ENCODE data around the gene BTLA. TPM values are rescaled to one million over a fixed set of nuclear protein-coding genes. Genes with fewer than 3 reads are reported as not detected.
A peak's percentile ranks its signal among the peaks of the same experiment; 100 is the strongest.
"Not testable (repeated sequence)": the region's sequence is repeated elsewhere in the genome, so short reads cannot be mapped to it uniquely, and the experiment has no call there.

Gene BTLA
- polyA plus RNA-seq, 1 donor from 2014 or later = not detected

DNA sequence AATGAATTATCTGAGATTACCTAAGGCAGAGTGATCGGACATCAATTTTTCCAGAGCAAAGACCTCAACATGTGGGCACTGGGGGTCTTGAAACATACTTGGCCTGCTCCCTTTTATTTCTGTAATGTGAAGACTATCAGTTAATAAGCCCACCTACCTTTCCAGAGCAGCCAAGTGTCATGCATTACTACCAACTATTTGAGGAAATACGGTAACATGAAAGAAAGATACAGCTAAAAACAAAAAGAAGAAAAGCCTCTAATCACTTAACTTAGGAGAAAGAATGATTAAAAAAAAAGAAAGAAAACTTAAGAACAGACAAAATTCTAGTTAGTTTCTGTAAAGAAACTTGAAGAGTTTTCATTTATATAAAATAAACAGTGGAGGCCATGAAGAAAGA lies 73.9 kb downstream of the BTLA start:
- Histone ChIP-seq H3K9ac (ENCODE audit: low read length) (no peak overlapping the region), H3K27ac (ENCODE audit: low read length) (no peak overlapping the region), H3K4me2 (ENCODE audit: low read length) (no peak overlapping the region), H3K9me2 (ENCODE audit: insufficient read depth, low read length) (no peaks in the 10 kb centered on the region), H3K36me3 (ENCODE audit: insufficient read depth, low read length) (no peaks in the 10 kb centered on the region), H3F3A (ENCODE audit: insufficient read depth, low read length, poor library complexity, severe bottlenecking) (peaks cover 3% of the 10 kb centered on the region), H3K27me3 (ENCODE audit: insufficient read depth, low read depth, low read length) (no peaks in the 10 kb centered on the region), H3K4me3 (ENCODE audit: low read length) (no peak overlapping the region), H4K20me1 (ENCODE audit: insufficient read depth) (no peaks in the 10 kb centered on the region), H3K9me3 (ENCODE audit: low read length) (no peaks in the 10 kb centered on the region), H2AFZ (ENCODE audit: low read depth, low read length) (no peak overlapping the region), H3K79me2 (replicated peaks; ENCODE audit: insufficient read depth, low read length) (no peaks in the 10 kb centered on the region)
- TF ChIP-seq EP300 (conservative IDR thresholded peaks at IDR 0.05; ENCODE audit: poor library complexity, severe bottlenecking) (no peak), MXI1 (conservative IDR thresholded peaks at IDR 0.05; ENCODE audit: poor library complexity, severe bottlenecking) (no peak), POLR2AphosphoS5 (IDR thresholded peaks at IDR 0.05) (no peak)
- TF ChIP-seq, protein P1, sequence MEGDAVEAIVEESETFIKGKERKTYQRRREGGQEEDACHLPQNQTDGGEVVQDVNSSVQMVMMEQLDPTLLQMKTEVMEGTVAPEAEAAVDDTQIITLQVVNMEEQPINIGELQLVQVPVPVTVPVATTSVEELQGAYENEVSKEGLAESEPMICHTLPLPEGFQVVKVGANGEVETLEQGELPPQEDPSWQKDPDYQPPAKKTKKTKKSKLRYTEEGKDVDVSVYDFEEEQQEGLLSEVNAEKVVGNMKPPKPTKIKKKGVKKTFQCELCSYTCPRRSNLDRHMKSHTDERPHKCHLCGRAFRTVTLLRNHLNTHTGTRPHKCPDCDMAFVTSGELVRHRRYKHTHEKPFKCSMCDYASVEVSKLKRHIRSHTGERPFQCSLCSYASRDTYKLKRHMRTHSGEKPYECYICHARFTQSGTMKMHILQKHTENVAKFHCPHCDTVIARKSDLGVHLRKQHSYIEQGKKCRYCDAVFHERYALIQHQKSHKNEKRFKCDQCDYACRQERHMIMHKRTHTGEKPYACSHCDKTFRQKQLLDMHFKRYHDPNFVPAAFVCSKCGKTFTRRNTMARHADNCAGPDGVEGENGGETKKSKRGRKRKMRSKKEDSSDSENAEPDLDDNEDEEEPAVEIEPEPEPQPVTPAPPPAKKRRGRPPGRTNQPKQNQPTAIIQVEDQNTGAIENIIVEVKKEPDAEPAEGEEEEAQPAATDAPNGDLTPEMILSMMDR (IDR thresholded peaks at IDR 0.05; ENCODE audit: poor library complexity, severe bottlenecking) = no peak

DNA sequence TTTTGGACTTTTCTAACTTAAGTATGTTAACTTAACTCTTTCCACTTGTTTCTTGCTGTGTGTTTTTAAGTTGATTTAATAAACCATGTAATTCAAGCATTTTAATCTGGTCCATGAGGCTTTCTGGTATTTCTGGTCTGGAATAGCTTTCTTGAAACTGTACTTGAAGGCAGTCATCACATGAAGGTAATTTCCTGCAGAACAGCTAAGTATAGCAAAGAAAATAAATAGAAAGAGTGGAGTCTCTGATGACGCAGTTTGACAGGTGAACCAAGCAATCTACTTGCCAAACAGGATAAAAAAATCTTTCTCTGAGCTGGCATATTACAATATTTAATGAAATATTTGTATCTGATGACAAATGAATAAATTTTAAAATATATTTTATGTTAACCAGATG lies 74.9 kb downstream of the BTLA start:
- Histone ChIP-seq H2AFZ (ENCODE audit: low read depth, low read length) (no peak overlapping the region), H3K36me3 (ENCODE audit: insufficient read depth, low read length) (no peaks in the 10 kb centered on the region), H3K4me2 (ENCODE audit: low read length) (peak overlapping the region; percentile 28), H3K9me3 (ENCODE audit: low read length) (no peaks in the 10 kb centered on the region), H3K79me2 (replicated peaks; ENCODE audit: insufficient read depth, low read length) (no peaks in the 10 kb centered on the region), H3K9me2 (ENCODE audit: insufficient read depth, low read length) (no peaks in the 10 kb centered on the region), H3F3A (ENCODE audit: insufficient read depth, low read length, poor library complexity, severe bottlenecking) (peaks cover 3% of the 10 kb centered on the region), H3K4me3 (ENCODE audit: low read length) (no peak overlapping the region), H3K27me3 (ENCODE audit: insufficient read depth, low read depth, low read length) (no peaks in the 10 kb centered on the region), H3K9ac (ENCODE audit: low read length) (no peak overlapping the region), H3K27ac (ENCODE audit: low read length) (no peak overlapping the region), H4K20me1 (ENCODE audit: insufficient read depth) (no peaks in the 10 kb centered on the region)
- no peak for TF ChIP-seq SMC3 (conservative IDR thresholded peaks at IDR 0.05; ENCODE audit: poor library complexity)
- peak; percentile 37 for TF ChIP-seq POLR2AphosphoS5 (IDR thresholded peaks at IDR 0.05)
- TF ChIP-seq EP300 (conservative IDR thresholded peaks at IDR 0.05; ENCODE audit: poor library complexity, severe bottlenecking) = no peak

DNA sequence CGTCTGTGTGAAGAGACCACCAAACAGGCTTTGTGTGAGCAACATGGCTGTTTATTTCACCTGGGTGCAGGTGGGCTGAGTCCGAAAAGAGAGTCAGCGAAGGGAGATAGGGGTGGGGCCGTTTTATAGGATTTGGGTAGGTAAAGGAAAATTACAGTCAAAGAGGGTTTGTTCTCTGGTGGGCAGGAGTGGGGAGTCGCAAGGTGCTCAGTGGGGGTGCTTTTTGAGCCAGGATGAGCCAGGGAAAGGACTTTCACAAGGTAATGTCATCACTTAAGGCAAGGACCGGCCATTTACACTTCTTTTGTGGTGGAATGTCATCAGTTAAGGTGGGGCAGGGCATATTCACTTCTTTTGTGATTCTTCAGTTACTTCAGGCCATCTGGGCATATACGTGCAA lies 76.4 kb downstream of the BTLA start:
- not testable (repeated sequence) for H3F3A ChIP-seq (ENCODE audit: insufficient read depth, low read length, poor library complexity, severe bottlenecking); H3K9ac ChIP-seq (ENCODE audit: low read length); H3K27ac ChIP-seq (ENCODE audit: low read length); H3K27me3 ChIP-seq (ENCODE audit: insufficient read depth, low read depth, low read length); H3K9me3 ChIP-seq (ENCODE audit: low read length); H3K9me2 ChIP-seq (ENCODE audit: insufficient read depth, low read length); H3K79me2 ChIP-seq (replicated peaks; ENCODE audit: insufficient read depth, low read length); H3K4me2 ChIP-seq (ENCODE audit: low read length); H3K4me3 ChIP-seq (ENCODE audit: low read length); H3K36me3 ChIP-seq (ENCODE audit: insufficient read depth, low read length); H2AFZ ChIP-seq (ENCODE audit: low read depth, low read length); H4K20me1 ChIP-seq (ENCODE audit: insufficient read depth)

DNA sequence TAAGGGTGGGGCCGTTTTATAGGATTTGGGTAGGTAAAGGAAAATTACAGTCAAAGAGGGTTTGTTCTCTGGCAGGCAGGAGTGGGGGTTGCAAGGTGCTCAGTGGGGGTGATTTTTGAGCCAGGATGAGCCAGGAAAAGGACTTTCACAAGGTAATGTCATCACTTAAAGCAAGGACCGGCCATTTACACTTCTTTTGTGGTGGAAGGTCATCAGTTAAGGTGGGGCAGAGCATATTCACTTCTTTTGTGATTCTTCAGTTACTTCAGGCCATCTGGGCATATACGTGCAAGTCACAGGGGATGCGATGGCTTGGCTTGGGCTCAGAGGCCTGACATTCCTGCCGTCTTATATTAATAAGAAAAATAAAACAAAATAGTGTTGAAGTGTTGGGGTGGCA lies 80.7 kb downstream of the BTLA start:
- H3K27me3 ChIP-seq (ENCODE audit: insufficient read depth, low read depth, low read length); H4K20me1 ChIP-seq (ENCODE audit: insufficient read depth); H3K27ac ChIP-seq (ENCODE audit: low read length); H3K9ac ChIP-seq (ENCODE audit: low read length); H3K4me3 ChIP-seq (ENCODE audit: low read length); H3K36me3 ChIP-seq (ENCODE audit: insufficient read depth, low read length); H3K9me3 ChIP-seq (ENCODE audit: low read length); H2AFZ ChIP-seq (ENCODE audit: low read depth, low read length); H3K4me2 ChIP-seq (ENCODE audit: low read length); H3F3A ChIP-seq (ENCODE audit: insufficient read depth, low read length, poor library complexity, severe bottlenecking); H3K79me2 ChIP-seq (replicated peaks; ENCODE audit: insufficient read depth, low read length); H3K9me2 ChIP-seq (ENCODE audit: insufficient read depth, low read length): not testable (repeated sequence)

All from neural cell (in vitro differentiated cells).